GM19023 (cell line): ENCODE results near the gene ACOT7.

Experiments used
- ATAC-seq: cut with Tn5 transposase; IDR thresholded peaks from one replicate; pipeline ENCODE4 v1.9.1; 2021; ENCODE audit warnings: mild to moderate bottlenecking, moderate library complexity; ENCODE audit not compliant: unreplicated experiment

ACOT7 gene

GRCh38 chr1:6294080-6294889 lies 99.3 kb downstream of the ACOT7 start:
- ATAC-seq = no peak

GRCh38 chr1:6292102-6292501 lies 101.5 kb downstream of the ACOT7 start:
- no peak for ATAC-seq

- ATAC-seq = no peak
Measured at GRCh38 chr1:6288665-6289064, 104.9 kb downstream of the ACOT7 start.

- ATAC-seq = no peak
Measured at GRCh38 chr1:6288026-6288425, 105.5 kb downstream of the ACOT7 start.

DNA sequence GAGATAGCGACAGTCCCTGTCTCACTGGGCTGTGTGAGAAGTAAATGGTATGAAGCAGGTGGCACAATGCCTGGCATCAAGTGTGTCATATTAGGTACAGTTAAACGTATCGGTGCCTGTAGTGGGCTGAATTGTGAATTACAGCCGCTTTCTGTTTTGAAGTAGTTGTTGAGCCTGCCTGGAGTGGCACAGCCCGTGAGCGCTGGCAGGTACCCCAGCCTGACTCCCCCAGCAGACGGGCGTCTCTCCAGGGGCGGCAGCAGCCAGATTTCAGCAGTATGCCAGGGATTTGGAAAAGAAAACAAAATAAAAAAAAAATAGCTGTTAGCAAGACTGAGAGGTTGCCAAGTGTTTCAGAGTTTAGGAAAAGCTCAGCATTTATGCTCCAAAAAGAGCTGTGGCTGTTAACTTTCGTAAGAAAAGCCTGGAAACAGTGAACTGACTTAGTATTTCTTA lies 106.1 kb downstream of the ACOT7 start:
- ATAC-seq = no peak

DNA sequence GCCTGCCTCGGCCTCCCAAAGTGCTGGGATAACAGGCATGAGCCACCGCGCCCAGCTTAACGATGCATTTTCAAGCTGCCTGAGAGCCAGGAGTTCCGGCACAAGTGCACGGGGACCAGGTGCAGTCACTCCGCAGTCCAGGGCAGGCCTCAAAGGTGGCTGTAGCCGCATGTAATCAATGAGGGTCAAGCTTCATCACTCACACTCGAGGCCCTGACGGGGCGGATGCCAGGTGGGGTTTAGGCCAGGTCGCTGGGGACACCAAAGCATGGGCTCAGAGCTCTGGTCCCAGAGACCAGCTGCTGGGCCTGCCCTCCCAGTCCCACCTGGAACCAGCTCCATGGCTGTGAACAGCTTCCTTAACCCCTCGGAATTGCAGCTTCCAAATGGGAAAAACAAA lies 106.5 kb downstream of the ACOT7 start:
- no peak for ATAC-seq

DNA sequence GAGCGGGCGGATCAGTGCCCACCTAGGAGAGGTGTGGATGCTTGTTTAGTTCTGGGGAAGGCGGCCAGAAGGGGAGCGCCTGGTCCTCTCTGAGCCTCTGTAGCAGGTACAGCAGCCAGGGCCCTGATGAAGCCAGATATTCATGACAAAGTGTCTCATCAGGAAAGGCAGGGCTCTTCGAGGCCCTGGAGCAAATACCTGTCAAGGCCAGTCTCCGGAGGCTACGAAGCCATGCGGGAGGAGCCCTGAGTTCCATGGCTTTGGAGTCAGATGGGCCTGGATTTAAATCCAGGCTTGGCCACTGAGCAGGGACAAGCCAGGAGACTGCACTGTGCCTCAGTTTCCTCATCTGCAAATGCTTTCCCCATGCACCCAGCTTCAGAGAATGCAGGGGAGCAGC lies 107.3 kb downstream of the ACOT7 start:
- no peak for ATAC-seq

GRCh38 chr1:6285336-6285735 lies 108.2 kb downstream of the ACOT7 start:
- ATAC-seq = no peak

DNA sequence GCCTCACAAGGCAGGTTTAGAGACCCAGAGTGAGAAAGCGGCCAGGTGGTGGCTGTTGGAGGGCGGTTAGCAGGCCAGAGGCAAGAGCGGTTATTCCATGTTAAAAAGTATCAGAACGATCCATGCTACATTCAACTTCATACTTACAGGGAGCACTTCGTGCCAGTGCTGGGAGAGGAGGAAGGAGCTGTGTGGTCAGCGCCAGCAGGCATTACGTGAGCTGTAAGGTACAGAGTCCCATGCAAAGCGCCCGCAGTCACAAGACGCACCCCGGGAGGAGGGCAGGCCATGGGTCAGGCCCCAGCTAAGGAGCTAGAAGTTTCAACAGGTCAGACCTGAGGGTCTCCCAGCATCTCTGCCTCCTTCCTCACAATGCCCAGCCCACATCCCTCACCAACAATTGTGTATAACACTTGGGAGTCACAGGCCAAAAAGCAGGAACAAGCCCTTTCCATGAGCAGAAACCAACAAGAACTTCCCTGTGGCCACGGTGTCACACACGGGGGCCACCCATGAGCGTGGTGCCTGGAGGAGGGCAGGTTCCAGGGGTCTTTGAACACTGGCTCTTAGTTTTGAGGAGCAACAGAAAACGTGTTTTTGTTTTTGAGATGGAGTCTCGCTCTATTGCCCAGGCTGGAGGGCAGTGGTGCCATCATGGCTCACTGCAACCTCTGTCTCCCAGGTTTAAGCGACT lies 110.8 kb downstream of the ACOT7 start:
- no peak for ATAC-seq

- ATAC-seq = no peak
Measured at GRCh38 chr1:6281511-6282402, 111.8 kb downstream of the ACOT7 start.

DNA sequence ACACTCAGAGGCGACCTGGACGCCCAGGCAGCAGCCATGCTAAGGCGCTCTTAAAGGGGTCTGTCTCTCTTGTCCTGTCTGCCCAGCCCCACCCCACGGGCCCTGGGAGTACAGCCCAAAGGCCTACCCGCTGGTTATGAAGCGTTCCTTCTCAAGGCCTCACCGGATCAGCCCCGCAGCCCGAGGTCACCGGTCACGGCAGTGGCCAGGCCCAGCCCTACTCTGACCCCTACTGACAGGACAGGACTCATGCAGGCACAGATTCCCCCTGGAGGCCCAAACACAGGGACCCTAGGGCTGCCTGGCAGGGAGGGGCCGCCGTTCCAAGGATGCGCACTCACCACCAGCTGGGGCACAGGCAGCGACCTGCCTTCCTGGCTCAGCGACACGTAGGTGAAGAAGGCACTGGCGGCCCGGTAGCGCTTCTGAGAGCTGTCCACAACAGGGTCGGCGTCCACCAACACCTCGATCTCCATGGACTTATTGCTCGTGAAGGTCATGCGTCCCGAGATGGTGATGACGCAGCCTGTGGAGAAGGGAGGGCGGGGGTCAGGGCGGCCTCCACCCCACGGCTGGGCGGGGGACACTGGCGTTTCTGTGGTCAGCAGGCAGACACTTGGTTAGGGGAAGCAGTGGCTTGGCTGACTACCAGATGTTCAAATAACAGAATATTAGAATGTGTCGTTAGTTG lies 112.7 kb downstream of the ACOT7 start:
- no peak for ATAC-seq

DNA sequence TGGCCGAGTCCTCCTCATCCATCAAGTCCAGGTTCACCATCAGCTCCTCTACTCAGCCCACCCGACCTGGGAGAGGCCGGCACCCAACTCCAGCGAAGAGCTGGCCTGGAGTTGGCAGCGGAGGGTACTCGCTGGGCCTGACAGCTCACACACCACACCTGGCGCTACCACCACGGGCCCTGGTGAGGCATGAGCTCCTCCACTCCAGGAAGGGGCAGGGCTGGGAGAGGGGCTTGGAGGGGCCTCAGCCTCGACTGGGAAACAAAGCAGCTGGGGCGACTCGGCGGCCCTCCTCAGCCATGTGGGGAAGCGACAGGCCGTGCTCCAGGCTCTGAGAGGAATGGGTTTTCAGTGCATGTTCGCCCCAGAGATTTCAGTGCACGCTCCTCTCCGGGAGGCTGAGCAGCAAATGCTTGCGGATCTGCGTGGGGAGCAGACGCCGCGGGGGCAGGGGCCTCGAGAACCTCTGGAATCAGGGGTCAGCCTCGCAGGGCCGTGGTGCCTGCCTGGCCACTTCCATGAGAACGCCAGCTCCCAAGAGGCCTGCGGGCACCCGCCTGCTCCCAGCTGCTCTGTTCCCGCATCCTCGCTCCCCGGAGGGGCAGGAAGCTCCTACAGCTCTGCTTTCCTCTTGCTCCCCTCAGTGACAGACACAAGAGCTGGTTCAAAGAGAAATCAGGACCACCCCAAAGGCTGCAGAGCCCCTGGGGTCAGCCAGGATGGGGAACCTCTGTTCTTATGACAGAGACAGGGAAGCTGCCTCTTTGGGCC lies 113.8 kb downstream of the ACOT7 start:
- no peak for ATAC-seq

DNA sequence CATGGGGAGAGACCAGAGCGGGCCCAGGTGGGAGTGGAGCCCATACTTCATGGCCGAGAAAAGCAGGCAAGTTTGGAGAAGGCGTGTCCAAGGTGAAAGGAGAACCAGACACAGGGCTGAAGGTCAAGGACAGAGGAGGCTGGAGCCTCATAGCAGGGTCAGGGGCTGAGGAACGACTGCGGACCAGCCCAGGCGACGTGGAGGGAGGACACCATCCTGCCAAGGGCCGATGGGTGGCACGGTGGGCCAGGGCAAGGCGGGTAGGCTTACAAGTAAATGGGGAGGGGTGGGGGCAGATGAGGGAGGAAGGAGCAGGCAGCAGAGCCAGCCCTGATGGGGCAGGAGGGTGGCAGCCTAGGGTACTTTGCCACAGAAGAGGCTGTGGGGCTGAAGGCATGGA lies 114.5 kb downstream of the ACOT7 start:
- no peak for ATAC-seq

- no peak for ATAC-seq
Measured at GRCh38 chr1:6278263-6278662, 115.3 kb downstream of the ACOT7 start.

GRCh38 chr1:6276811-6277555 lies 116.6 kb downstream of the ACOT7 start:
- no peak for ATAC-seq

- ATAC-seq = no peak
Measured at GRCh38 chr1:6275826-6276782, 117.5 kb downstream of the ACOT7 start.

GRCh38 chr1:6274622-6275139 lies 118.9 kb downstream of the ACOT7 start:
- ATAC-seq = no peak

- ATAC-seq = no peak
Measured at GRCh38 chr1:6274102-6274501, 119.5 kb downstream of the ACOT7 start.
